Measurements from ENCODE around the gene EFHB.
"Not testable (repeated sequence)": the region's sequence is repeated elsewhere in the genome, so short reads cannot be mapped to it uniquely, and the experiment has no call there.

EFHB gene

DNA sequence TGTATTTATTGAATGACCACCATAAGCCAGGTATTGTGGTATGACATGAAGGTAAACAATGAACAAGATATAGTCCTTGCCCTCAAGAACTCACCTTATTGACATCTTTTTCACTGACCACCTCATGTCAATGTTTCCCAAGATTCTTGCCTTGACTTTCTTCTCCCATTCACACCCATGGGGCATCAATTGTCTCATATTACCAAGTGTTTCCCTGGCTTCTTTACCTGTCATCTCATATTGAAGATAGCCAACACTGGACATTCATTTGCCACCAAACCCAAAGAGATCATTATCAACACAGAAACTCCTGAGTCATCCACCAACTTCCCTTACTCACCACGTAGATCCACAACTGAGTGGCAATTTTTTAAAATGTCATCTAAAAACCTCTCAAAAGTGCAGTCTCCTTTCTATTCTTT lies 2.2 kb downstream of the EFHB start:
- DNase-seq (ENCODE audit: low read depth) = no peak

DNA sequence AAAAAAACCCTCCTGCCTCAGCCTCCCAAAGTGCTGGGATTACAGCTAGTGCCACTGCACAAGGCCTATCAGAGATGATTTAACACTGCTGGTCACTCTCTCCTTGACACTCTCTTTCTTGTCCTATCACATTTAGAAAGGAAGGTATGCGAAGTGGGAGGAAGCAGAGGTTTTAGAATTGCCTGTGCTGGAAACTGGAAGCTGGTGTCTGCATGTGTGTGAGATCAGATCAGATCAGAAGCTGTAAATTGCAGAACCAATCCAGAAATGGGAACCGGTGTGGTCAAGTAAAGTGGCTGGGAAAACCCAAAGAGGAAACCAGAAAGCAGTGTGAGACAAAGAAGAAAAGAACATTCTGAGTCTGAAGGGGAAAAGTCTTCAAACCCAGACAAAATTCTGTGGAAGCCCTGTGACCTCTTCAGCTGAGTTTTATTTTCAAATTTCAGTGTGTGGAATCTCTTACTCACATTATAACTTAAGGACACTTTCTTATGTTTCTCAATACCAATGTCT lies 2.8 kb downstream of the EFHB start:
- DNase-seq (ENCODE audit: low read depth) = no peak

DNA sequence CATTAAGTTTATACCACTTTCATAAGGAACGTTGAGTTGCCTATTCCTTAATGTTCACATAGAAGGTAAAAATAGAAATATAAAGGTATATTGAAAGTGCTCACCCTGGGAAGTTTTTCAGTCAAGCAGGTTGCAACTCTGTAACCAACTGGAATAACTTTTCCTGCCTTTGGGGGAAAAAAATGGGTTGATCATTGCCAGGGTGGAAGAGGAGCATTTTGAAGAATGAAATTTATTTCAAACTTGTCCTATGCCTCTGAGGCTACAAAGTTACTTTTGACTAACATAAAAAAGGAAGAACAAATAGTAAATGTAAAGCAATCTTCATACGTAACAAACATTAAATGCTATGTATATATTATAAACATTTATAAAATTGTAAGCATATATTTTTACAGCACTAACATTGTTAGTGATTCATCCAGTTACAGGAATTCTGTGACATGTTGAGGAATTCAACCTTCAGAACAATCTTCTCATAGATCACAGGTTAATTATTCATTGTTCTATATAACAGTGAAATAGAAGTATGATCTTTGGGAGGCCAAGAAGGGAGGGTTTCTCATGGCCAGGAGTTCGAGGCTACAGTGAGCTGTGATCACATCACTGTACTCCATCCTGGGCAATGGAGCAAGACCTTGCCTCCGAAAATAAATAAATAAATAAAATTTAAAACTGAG lies 13.5 kb downstream of the EFHB start:
- no peak for DNase-seq (ENCODE audit: low read depth)

GRCh38 chr3:19917167-19917566 lies 16.9 kb downstream of the EFHB start:
- no peak for DNase-seq (ENCODE audit: low read depth)

DNA sequence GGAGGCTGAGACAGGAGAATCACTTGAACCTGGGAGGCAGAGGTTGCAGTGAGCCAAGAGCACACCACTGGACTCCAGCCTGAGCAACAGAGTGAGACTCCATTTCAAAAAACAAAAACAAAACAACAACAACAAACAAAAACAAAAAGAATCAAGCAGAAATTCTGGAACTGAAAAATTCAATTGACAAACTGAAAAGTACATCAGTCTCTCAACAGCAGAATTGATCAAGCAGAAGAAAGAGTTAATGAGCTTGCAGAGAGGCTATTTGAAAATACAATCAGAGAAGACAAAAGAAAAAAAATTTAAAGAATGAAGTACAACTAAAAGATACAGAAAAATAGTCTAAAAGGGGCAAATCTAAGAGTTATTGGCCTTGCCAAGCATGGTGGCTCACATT lies 22.6 kb downstream of the EFHB start:
- DNase-seq (ENCODE audit: low read depth) = no peak

DNA sequence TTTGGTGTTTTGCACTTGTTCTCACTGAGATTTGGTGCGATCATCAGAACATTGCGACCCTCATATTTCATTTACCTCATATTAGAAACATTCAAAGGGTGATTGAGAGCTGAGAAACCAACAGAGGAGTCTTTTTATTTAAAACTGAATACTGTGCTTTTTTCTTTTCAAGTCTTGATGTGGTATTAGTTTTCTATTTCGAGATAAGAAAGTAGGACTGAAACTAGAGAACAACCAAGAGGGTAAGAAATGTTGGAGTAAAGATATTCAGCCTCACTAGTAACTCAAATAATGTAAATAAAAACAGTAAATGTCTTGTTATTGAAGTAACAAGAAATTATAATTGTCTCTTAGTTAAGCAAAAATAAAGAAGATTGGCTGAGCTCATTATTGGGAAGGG lies 26.5 kb downstream of the EFHB start:
- no peak for DNase-seq (ENCODE audit: low read depth)

- DNase-seq (ENCODE audit: low read depth) = no peak
These were observed 30.4 kb downstream of the EFHB start for GRCh38 chr3:19903649-19904048.

- DNase-seq (ENCODE audit: low read depth) = no peak
These were observed 32.1 kb downstream of the EFHB start for GRCh38 chr3:19901918-19902317.

DNA sequence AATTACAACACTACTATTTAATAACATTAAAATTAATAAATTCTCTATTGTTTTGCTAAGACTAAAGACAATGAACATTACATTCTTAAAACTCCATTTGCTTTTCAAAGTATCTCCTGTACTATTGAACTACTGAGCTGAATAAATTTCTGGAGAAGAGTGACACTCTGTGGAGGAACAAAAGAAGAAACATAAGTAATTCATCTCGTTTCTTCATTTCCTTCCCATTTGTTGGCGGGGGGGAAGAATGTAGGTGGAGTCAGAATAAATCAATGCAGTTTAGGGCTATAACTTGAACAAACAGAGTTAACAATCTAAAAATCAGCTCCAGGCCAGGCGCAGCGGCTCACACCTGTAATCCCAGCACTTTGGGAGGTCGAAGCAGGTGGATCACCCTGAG lies 32.7 kb downstream of the EFHB start:
- no peak for DNase-seq (ENCODE audit: low read depth)

GRCh38 chr3:19899833-19900232 lies 34.2 kb downstream of the EFHB start:
- DNase-seq (ENCODE audit: low read depth) = not testable (repeated sequence)

GRCh38 chr3:19899264-19899663 lies 34.8 kb downstream of the EFHB start:
- no peak for DNase-seq (ENCODE audit: low read depth)

DNA sequence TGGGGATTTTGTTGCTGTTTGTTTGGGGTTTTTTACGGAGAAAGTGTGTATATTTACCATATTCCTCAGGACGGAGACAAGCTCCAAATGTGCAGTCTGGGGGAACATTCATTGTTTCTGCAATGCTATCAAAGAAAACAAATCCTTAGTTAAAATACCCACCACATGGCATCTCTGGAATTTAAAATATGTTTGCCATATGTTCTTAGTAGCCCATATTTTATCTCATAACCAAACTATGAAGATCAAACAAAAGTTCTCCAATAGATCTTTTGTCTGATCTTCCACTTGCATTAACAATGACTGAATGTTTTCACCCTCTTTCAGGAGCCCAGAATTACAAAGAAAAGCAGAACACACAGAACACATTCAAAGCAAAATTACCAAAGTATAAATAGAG lies 35.3 kb downstream of the EFHB start:
- no peak for DNase-seq (ENCODE audit: low read depth)

GRCh38 chr3:19891740-19892139 lies 42.3 kb downstream of the EFHB start:
- no peak for DNase-seq (ENCODE audit: low read depth)

DNA sequence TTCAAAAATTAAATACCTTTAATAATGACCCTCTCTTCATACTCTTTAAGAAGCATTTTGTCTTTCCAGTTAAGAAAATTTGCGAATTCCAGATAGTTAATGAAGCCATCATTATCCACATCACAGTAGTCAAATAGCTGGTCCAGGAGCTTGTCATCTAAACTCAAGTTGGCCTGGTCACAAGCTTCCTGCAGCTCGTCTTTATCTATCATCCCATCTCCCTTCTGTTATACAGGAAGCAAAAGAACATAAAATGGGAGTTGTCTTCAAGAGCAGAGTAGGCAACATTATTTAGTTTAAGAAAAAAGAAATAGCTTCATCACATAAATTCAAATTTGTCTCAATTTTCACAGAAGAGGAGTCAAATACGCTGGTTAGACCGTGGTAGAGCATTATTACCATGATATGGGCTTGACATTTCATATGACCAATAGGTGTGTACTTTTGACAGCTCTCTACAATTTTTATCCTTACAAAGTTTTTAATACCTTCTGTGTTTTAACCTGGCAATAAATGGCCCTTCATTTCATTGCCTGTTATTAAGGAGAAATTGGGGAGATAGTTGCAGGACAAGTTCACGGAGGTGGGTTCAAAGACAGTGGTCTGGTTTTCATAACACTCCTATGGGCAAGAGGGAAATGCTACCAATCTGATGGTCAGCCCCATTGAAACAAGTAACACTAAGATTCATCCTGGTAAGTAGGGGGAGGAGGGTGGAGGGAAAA lies 45.4 kb downstream of the EFHB start:
- DNase-seq (ENCODE audit: low read depth) = no peak

- DNase-seq (ENCODE audit: low read depth) = not testable (repeated sequence)
These were observed 46.9 kb downstream of the EFHB start for GRCh38 chr3:19887122-19887521.

GRCh38 chr3:19886404-19886803 lies 47.6 kb downstream of the EFHB start:
- no peak for DNase-seq (ENCODE audit: low read depth)

DNA sequence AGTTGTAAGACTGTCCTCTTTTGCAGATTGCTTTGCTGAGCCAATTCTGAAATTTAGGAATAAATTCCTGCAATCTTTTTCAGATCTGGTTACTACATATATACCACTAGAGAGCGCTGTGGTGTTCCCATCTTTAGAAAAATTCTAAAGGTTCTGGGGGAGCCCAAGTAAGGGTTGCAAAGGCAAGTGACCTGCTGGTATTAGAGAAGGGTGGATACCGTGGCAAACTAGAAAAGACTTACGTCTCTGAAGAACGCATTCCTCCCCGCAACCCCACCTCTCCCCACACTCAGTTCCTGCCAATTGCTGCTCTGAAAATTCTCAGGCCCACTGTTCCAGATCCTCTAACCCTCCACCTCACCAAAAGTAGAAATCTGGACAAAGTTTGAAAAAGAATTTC lies 48.5 kb downstream of the EFHB start:
- DNase-seq (ENCODE audit: low read depth) = no peak

- no peak for DNase-seq (ENCODE audit: low read depth)
These were observed 52.2 kb downstream of the EFHB start for GRCh38 chr3:19881852-19882251.

GRCh38 chr3:19881036-19881435 lies 53.0 kb downstream of the EFHB start:
- no peak for DNase-seq (ENCODE audit: low read depth)

- DNase-seq (ENCODE audit: low read depth) = no peak
These were observed 56.4 kb downstream of the EFHB start for GRCh38 chr3:19877656-19878055.

DNA sequence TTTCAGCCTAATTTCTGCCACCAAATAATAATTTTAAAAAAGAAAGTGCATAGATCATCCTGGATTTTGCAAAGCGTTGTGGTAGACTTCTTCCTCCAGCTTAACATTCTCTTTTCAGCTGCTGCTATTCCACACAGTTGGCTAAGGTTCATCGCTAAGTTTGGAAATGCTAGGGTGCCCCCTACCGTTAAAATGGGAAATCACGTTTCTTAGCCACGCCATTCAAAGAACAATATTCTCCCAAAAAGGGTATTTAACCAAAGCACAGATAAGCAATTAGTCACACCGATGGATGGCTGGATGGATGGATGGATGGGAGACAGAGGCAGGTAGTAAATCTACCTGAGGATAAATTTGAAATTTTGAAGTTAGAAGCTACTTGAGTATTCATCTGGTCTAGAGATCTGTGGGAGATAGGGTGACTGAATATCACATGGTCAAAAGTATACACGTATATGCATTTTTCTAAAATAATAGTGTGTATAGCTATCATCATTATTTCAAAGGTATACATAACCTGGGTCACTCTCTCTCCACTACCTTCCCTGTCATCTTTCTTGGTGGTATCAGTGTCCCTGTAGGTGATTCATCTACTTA lies 67.2 kb downstream of the EFHB start:
- peak; percentile 18 for DNase-seq (ENCODE audit: low read depth)

DNA sequence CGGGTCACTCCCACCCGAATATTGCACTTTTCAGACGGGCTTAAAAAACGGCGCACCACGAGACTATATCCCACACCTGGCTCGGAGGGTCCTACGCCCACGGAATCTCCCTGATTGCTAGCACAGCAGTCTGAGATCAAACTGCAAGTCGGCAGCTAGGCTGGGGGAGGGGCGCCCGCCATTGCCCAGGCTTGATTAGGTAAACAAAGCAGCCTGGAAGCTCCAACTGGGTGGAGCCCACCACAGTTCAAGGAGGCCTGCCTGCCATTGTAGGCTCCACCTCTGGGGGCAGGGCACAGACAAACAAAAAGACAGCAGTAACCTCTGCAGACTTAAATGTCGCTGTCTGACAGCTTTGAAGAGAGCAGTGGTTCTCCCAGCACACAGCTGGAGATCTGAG lies 78.7 kb downstream of the EFHB start:
- DNase-seq (ENCODE audit: low read depth) = not testable (repeated sequence)

DNA sequence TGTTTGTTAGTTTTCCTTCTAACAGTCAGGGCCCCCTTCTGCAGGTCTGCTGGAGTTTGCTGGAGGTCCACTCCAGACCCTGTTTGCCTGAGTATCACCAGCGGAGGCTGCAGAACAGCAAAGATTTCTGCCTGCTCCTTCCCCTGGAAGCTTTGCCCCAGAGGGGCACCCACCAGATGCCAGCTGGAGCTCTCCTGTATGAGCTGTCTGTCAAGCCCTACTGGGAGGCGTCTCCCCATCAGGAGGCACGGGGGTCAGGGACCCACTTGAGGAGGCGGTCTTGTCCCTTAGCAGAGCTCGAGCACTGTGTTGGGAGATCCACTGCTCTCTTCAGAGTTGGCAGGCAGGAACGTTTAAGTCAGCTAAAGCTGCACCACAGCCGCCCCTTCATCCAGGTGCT lies 87.4 kb downstream of the EFHB start:
- not testable (repeated sequence) for DNase-seq (ENCODE audit: low read depth)

Data from CMK (cell line).